HG03575 (cell line): ENCODE results near the gene DDAH1.

ENCODE experiments used
- ATAC-seq: cut with Tn5 transposase; IDR thresholded peaks from one replicate; pipeline ENCODE4 v1.9.1; 2021; ENCODE audit not compliant: unreplicated experiment, insufficient number of reproducible peaks, low FRiP score; ENCODE audit errors: extremely low read depth

Gene DDAH1

GRCh38 chr1:85297538-85297854, 167.5 kb downstream of the DDAH1 start:
- ATAC-seq: no peak

- ATAC-seq: no peak
Measured at GRCh38 chr1:85296980-85297379, 168.0 kb downstream of the DDAH1 start.

- ATAC-seq: no peak
Measured at GRCh38 chr1:85295654-85296053, 169.3 kb downstream of the DDAH1 start.

- ATAC-seq: no peak
Measured at GRCh38 chr1:85295006-85295431, 169.9 kb downstream of the DDAH1 start.

GRCh38 chr1:85290826-85291225, 174.1 kb downstream of the DDAH1 start:
- ATAC-seq: no peak

- ATAC-seq: peak; percentile 56
Measured at GRCh38 chr1:85289848-85290335, 175.1 kb downstream of the DDAH1 start.

- ATAC-seq: no peak
Measured at GRCh38 chr1:85289207-85289847, 175.6 kb downstream of the DDAH1 start.

- no peak for ATAC-seq
Measured at GRCh38 chr1:85284202-85284601, 180.8 kb downstream of the DDAH1 start.

- no peak for ATAC-seq
Measured at GRCh38 chr1:85283475-85284199, 181.3 kb downstream of the DDAH1 start.

GRCh38 chr1:85282424-85282823, 182.5 kb downstream of the DDAH1 start:
- no peak for ATAC-seq

- no peak for ATAC-seq
Measured at GRCh38 chr1:85280636-85281035, 184.3 kb downstream of the DDAH1 start.

GRCh38 chr1:85279458-85280080, 185.4 kb downstream of the DDAH1 start:
- ATAC-seq: no peak

GRCh38 chr1:85278853-85279314, 186.1 kb downstream of the DDAH1 start:
- peak; percentile 26 for ATAC-seq

GRCh38 chr1:85277802-85278201, 187.2 kb downstream of the DDAH1 start:
- ATAC-seq: no peak

GRCh38 chr1:85276978-85277639, 187.8 kb downstream of the DDAH1 start:
- ATAC-seq: no peak

- ATAC-seq: peak; percentile 79
Measured at GRCh38 chr1:85276215-85276977, 188.6 kb downstream of the DDAH1 start, which contains the start of gene BCL10. Gene BCL10 (minus strand): TSS chr1:85276632. CDS start chr1:85276352, 280 bp downstream.

GRCh38 chr1:85275701-85276214, 189.2 kb downstream of the DDAH1 start:
- ATAC-seq: no peak

GRCh38 chr1:85274969-85275453, 189.9 kb downstream of the DDAH1 start:
- no peak for ATAC-seq
